ENCODE measurements around the gene BRD9. TPM values are rescaled to one million over a fixed set of nuclear protein-coding genes. Genes with fewer than 3 reads are reported as not detected.
"Not testable (repeated sequence)": the region's sequence is repeated elsewhere in the genome, so short reads cannot be mapped to it uniquely, and the experiment has no call there.

The BRD9 gene
- total RNA-seq, 1 donor from 2014 or later, result 43.7 TPM

GRCh38 chr5:854966-855743 is 37.4 kb downstream of the BRD9 start:
- peaks cover 18% of the 10 kb centered on the region for H4K20me1 ChIP-seq (ENCODE audit: insufficient read depth, low read length)
- H3K4me3 ChIP-seq (ENCODE audit: insufficient read depth, low read depth, low read length), result no peak overlapping the region
- FAIRE-seq (no peak), DNase-seq (ENCODE audit: low read depth) (no peak)
- TF ChIP-seq EZH2 (IDR thresholded peaks at IDR 0.05; ENCODE audit: insufficient read depth, low read length) (no peak), CTCF (IDR thresholded peaks at IDR 0.05; ENCODE audit: insufficient read depth, low read depth, low read length) (no peak)
- no peaks in the 10 kb centered on the region for H3K36me3 ChIP-seq (ENCODE audit: insufficient read depth, low read length)
- Mint-ChIP-seq H3K4me3 (ENCODE audit: unreplicated experiment) (no peak overlapping the region), H3K27ac (ENCODE audit: unreplicated experiment) (no peak overlapping the region), H3K4me1 (ENCODE audit: low read depth, unreplicated experiment) (no peaks in the 10 kb centered on the region), H3K9me3 (ENCODE audit: unreplicated experiment) (peaks cover 1% of the 10 kb centered on the region), H3K27me3 (ENCODE audit: low read depth, unreplicated experiment) (peaks cover 14% of the 10 kb centered on the region), H3K36me3 (ENCODE audit: low read depth, unreplicated experiment) (peaks cover 6% of the 10 kb centered on the region)
- no peaks in the 10 kb centered on the region for H3K4me1 ChIP-seq (ENCODE audit: insufficient read depth, low read length)
- H3K27ac ChIP-seq (ENCODE audit: low read depth, low read length), result no peak overlapping the region
- H3K4me2 ChIP-seq (ENCODE audit: low read length), result no peak overlapping the region
- H3K9me3 ChIP-seq (ENCODE audit: insufficient read depth, low read depth, low read length), result no peaks in the 10 kb centered on the region
- no peaks in the 10 kb centered on the region for H3K79me2 ChIP-seq (ENCODE audit: insufficient read depth, low read length)
- H3K9ac ChIP-seq (ENCODE audit: low read length), result no peak overlapping the region
- no peak overlapping the region for H2AFZ ChIP-seq (ENCODE audit: low read depth, low read length)
- peaks cover 10% of the 10 kb centered on the region for H3K27me3 ChIP-seq (ENCODE audit: insufficient read depth, low read length)

DNA sequence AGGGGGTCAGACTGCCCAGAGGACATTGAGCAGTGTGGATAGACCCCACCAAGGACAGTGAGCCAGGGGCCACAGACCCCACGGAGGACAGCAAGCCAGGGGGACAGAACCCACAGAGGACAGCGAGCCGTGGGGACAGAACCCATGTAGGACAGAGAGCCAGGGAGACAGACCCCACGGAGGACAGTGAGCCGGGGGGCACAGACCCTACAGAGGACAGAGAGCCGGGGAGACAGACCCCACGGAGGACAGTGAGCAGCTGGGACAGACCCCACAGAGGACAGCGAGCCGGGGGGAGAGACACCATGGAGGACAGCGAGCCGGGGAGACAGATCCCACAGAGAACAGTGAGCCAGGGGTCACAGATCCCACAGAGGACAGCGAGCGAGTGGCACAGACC is 38.4 kb downstream of the BRD9 start:
- peaks cover 6% of the 10 kb centered on the region for H3K36me3 Mint-ChIP-seq (ENCODE audit: low read depth, unreplicated experiment)
- FAIRE-seq, result no peak
- no peak for DNase-seq (ENCODE audit: low read depth)
- Histone ChIP-seq H3K36me3 (ENCODE audit: insufficient read depth, low read length) (no peaks in the 10 kb centered on the region), H4K20me1 (ENCODE audit: insufficient read depth, low read length) (peaks cover 16% of the 10 kb centered on the region), H3K79me2 (ENCODE audit: insufficient read depth, low read length) (no peaks in the 10 kb centered on the region), H3K9me3 (ENCODE audit: insufficient read depth, low read depth, low read length) (no peaks in the 10 kb centered on the region), H2AFZ (ENCODE audit: low read depth, low read length) (no peak overlapping the region), H3K4me3 (ENCODE audit: insufficient read depth, low read depth, low read length) (no peak overlapping the region), H3K4me1 (ENCODE audit: insufficient read depth, low read length) (no peaks in the 10 kb centered on the region), H3K9ac (ENCODE audit: low read length) (no peak overlapping the region), H3K27ac (ENCODE audit: low read depth, low read length) (no peak overlapping the region), H3K27me3 (ENCODE audit: insufficient read depth, low read length) (peaks cover 10% of the 10 kb centered on the region), H3K4me2 (ENCODE audit: low read length) (no peak overlapping the region)
- no peak overlapping the region for H3K4me3 Mint-ChIP-seq (ENCODE audit: unreplicated experiment)
- H3K27me3 Mint-ChIP-seq (ENCODE audit: low read depth, unreplicated experiment), result peaks cover 14% of the 10 kb centered on the region
- H3K9me3 Mint-ChIP-seq (ENCODE audit: unreplicated experiment), result peaks cover under 1% of the 10 kb centered on the region
- no peaks in the 10 kb centered on the region for H3K4me1 Mint-ChIP-seq (ENCODE audit: low read depth, unreplicated experiment)
- TF ChIP-seq CTCF (IDR thresholded peaks at IDR 0.05; ENCODE audit: insufficient read depth, low read depth, low read length) (no peak), EZH2 (IDR thresholded peaks at IDR 0.05; ENCODE audit: insufficient read depth, low read length) (no peak)
- no peak overlapping the region for H3K27ac Mint-ChIP-seq (ENCODE audit: unreplicated experiment)

DNA sequence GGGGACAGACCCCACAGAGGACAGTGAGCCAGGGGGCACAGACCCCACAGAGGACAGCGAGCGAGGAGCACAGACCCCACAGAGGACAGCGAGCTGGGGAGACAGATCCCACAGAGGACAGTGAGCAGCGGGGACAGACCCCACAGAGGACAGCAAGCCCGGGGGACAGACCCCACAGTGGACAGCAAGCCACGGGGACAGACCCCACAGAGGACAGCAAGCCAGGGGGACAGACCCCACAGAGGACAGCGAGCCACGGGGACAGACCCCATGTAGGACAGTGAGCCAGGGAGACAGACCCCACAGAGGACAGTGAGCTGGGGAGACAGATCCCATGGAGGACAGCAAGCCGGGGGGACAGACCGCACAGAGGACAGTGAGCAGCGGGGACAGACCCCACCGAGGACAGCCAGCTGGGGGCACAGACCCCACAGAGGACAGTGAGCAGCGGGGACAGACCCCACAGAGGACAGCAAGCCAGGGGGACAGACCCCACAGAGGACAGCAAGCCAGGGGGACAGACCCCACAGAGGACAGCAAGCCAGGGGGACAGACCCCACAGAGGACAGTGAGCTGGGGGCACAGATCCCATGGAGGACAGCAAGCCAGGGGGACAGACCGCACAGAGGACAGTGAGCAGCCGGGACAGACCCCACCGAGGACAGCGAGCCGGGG is 39.0 kb downstream of the BRD9 start:
- H3K4me3 ChIP-seq (ENCODE audit: insufficient read depth, low read depth, low read length); H3K4me3 Mint-ChIP-seq (ENCODE audit: unreplicated experiment); H3K9me3 ChIP-seq (ENCODE audit: insufficient read depth, low read depth, low read length); FAIRE-seq; H3K27ac Mint-ChIP-seq (ENCODE audit: unreplicated experiment); H3K4me2 ChIP-seq (ENCODE audit: low read length); H3K9ac ChIP-seq (ENCODE audit: low read length); H3K36me3 ChIP-seq (ENCODE audit: insufficient read depth, low read length); H3K27ac ChIP-seq (ENCODE audit: low read depth, low read length); H3K4me1 Mint-ChIP-seq (ENCODE audit: low read depth, unreplicated experiment); H3K4me1 ChIP-seq (ENCODE audit: insufficient read depth, low read length); H3K9me3 Mint-ChIP-seq (ENCODE audit: unreplicated experiment); H3K36me3 Mint-ChIP-seq (ENCODE audit: low read depth, unreplicated experiment); DNase-seq (ENCODE audit: low read depth); H3K79me2 ChIP-seq (ENCODE audit: insufficient read depth, low read length); H2AFZ ChIP-seq (ENCODE audit: low read depth, low read length): not testable (repeated sequence)
- Histone ChIP-seq H4K20me1 (ENCODE audit: insufficient read depth, low read length) (peaks cover 11% of the 10 kb centered on the region), H3K27me3 (ENCODE audit: insufficient read depth, low read length) (peaks cover 10% of the 10 kb centered on the region)
- H3K27me3 Mint-ChIP-seq (ENCODE audit: low read depth, unreplicated experiment), result peaks cover 16% of the 10 kb centered on the region

Measured in astrocyte (in vitro differentiated cells and primary cell).